Measurements from ENCODE around the gene MPDZ. TPM values are rescaled to one million over a fixed set of nuclear protein-coding genes. Genes with fewer than 3 reads are reported as not detected.

The MPDZ gene
- total and polyA plus RNA-seq, 8 donors: 25.9 to 77.7 (median 70.1) TPM

GRCh38 chr9:13140843-13141592 lies 138.5 kb downstream of the MPDZ start:
- intact Hi-C loops (cut with DNase I): no loop called here
- no peak for ATAC-seq
- H3K27ac ChIP-seq: no peak overlapping the region

DNA sequence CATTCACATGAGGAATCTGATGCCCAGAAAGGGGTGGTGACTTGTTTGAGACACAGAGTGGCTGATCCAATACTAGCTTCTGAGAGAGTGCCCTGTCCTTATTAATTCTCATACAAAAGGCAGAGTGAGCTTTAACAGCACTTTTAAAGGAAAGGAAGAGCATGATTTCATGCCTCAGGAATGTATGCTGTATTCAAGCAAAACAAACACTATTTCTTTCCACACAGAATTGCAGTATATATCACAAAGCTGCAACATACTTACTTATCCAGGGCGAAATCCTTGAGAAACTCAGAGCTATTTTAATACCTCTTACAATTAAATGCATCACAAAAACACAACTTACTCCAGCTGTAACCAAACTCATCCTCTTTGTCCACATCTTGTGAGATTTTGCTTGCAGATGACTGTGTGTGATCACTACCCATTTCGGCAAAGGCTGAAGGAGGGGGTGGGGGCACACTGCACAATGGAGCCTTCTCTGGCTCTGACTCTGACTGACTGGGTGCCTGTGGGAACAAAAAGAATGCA lies 139.8 kb downstream of the MPDZ start:
- intact Hi-C loops (cut with DNase I): no loop called here
- no peaks in the 10 kb centered on the region for H3K9me3 ChIP-seq
- H3K27me3 ChIP-seq: no peaks in the 10 kb centered on the region
- H3K36me3 ChIP-seq: no peaks in the 10 kb centered on the region
- TF ChIP-seq, protein P1, sequence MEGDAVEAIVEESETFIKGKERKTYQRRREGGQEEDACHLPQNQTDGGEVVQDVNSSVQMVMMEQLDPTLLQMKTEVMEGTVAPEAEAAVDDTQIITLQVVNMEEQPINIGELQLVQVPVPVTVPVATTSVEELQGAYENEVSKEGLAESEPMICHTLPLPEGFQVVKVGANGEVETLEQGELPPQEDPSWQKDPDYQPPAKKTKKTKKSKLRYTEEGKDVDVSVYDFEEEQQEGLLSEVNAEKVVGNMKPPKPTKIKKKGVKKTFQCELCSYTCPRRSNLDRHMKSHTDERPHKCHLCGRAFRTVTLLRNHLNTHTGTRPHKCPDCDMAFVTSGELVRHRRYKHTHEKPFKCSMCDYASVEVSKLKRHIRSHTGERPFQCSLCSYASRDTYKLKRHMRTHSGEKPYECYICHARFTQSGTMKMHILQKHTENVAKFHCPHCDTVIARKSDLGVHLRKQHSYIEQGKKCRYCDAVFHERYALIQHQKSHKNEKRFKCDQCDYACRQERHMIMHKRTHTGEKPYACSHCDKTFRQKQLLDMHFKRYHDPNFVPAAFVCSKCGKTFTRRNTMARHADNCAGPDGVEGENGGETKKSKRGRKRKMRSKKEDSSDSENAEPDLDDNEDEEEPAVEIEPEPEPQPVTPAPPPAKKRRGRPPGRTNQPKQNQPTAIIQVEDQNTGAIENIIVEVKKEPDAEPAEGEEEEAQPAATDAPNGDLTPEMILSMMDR (IDR thresholded peaks at IDR 0.05): no peak
- DNase-seq: peak in 2 of 4 donors; percentile 54 to 62
- H3K4me1 ChIP-seq: no peaks in the 10 kb centered on the region
- peak overlapping the region in 1 of 2 donors; percentile 40 for H3K27ac ChIP-seq
- ATAC-seq: peak; percentile 74
- H3K4me3 ChIP-seq: no peak overlapping the region

More at GRCh38 chr9:13140843-13141592, 138.5 kb downstream of the MPDZ start:
- Histone ChIP-seq H3K27me3 (no peaks in the 10 kb centered on the region), H3K9me3 (no peaks in the 10 kb centered on the region), H3K4me1 (no peaks in the 10 kb centered on the region), H3K4me3 (no peak overlapping the region), H3K36me3 (no peaks in the 10 kb centered on the region)
- DNase-seq: no peak
- TF ChIP-seq, protein P1 (IDR thresholded peaks at IDR 0.05): no peak

DNA sequence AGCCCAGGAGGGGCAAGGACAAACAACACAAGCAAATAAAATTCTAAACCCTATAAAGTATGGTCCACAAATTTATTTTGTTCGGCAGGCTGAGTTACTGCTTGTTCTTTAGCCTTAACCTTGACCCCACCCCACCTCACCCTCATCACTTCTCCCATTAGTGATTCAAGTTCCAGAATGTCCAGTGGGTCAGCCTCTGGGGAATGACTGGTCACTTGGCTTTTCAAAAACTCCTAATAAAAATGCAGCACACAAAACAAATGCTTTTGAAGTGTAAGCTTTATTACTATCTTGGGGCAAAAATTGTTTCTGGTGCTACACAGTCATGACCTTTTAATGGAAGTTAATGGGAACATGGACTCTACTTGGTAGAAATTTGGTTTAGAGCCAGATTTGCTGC lies 142.1 kb downstream of the MPDZ start:
- no peak for ATAC-seq
- H3K27ac ChIP-seq: no peak overlapping the region

DNA sequence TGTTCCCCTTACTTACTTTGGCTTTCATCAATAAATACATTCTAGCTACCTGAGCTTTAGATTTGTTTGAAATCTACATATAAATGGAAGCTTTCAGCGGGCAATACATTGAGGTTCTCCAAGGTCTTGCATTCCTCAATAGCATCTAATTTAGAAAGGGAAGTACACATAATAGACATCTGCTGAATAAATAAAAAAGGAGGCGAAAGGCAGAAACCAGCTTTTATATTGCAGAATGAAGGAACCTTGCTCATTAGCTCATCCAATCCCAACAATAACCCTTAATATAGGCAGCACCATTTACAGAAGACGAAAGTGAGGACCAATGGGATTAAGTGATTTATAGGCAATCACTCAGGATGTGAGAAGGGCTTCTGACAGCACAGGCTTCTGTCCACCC lies 147.5 kb downstream of the MPDZ start:
- Histone ChIP-seq H3K4me3 (no peak overlapping the region), H3K4me1 (no peaks in the 10 kb centered on the region), H3K27me3 (no peaks in the 10 kb centered on the region), H3K9me3 (no peaks in the 10 kb centered on the region), H3K36me3 (peaks cover 0 to 11% of the 10 kb centered on the region in 2 donors), H3K27ac (no peak overlapping the region)
- intact Hi-C loops (cut with DNase I): no loop called here
- ATAC-seq: no peak
- DNase-seq: no peak
- TF ChIP-seq, protein P1 (IDR thresholded peaks at IDR 0.05): no peak

More for the DNA sequence above, 142.1 kb downstream of the MPDZ start:
- intact Hi-C loops (cut with DNase I): no loop called here
- Histone ChIP-seq H3K9me3 (no peaks in the 10 kb centered on the region), H3K27me3 (no peaks in the 10 kb centered on the region), H3K36me3 (no peaks in the 10 kb centered on the region), H3K4me1 (no peaks in the 10 kb centered on the region), H3K4me3 (no peak overlapping the region)
- TF ChIP-seq, protein P1 (IDR thresholded peaks at IDR 0.05): no peak
- no peak for DNase-seq

DNA sequence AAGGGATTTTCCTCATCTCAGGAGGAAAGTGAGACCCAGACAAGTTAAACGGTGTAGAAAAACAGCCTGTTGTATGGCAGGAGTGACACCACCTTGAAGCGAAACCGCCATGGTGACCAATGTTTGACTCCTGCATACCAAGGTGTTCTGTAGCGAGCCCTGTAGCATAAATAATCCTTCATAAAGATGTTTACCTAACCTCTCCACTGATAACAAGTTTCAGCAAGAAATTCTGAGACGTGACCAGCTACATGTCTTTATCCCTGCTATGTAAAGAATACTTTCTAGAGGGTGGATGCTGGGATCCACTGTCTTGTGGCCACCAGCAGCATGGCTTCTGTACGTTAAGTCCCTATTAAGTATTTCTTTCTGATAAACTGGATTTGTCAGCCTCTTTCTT lies 148.1 kb downstream of the MPDZ start:
- no peak overlapping the region for H3K4me3 ChIP-seq
- H3K4me1 ChIP-seq: no peaks in the 10 kb centered on the region
- peaks cover 0 to 11% of the 10 kb centered on the region in 2 donors for H3K36me3 ChIP-seq
- ATAC-seq (no peak), DNase-seq (peak in 1 of 4 donors; percentile 27)
- intact Hi-C loops (cut with DNase I): no loop called here
- H3K9me3 ChIP-seq: no peaks in the 10 kb centered on the region
- H3K27me3 ChIP-seq: no peaks in the 10 kb centered on the region
- H3K27ac ChIP-seq: no peak overlapping the region
- TF ChIP-seq, protein P1 (IDR thresholded peaks at IDR 0.05): no peak
